Measurements from ENCODE around the gene FGF8.

DNA sequence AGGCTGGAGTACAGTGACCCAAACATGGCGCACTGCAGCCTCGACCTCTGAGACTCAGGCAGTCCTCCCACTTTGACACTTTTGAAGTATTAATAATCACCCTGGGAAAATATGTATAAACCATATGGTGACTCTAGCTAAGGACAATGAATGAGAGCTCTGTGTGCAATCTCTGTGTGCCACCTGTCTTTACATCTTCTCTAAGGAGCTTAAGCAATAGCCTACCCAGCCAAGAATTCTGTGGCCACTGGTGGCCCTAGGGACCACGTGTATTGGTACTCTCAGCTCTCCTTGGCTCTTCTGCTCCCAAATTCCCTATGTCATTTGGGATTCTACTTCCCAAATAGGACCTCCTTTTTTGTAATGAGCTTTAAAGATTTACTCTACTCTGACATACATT lies 23.7 kb downstream of the FGF8 start:
- no peak for TF ChIP-seq POLR2A (IDR thresholded peaks at IDR 0.05)
- TF ChIP-seq, protein P1, sequence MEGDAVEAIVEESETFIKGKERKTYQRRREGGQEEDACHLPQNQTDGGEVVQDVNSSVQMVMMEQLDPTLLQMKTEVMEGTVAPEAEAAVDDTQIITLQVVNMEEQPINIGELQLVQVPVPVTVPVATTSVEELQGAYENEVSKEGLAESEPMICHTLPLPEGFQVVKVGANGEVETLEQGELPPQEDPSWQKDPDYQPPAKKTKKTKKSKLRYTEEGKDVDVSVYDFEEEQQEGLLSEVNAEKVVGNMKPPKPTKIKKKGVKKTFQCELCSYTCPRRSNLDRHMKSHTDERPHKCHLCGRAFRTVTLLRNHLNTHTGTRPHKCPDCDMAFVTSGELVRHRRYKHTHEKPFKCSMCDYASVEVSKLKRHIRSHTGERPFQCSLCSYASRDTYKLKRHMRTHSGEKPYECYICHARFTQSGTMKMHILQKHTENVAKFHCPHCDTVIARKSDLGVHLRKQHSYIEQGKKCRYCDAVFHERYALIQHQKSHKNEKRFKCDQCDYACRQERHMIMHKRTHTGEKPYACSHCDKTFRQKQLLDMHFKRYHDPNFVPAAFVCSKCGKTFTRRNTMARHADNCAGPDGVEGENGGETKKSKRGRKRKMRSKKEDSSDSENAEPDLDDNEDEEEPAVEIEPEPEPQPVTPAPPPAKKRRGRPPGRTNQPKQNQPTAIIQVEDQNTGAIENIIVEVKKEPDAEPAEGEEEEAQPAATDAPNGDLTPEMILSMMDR (IDR thresholded peaks at IDR 0.05): no peak
- TF ChIP-seq POLR2AphosphoS5 (IDR thresholded peaks at IDR 0.05): no peak

Measured in breast epithelium (tissue), 3 donors.